Liver (tissue), 3 donors: ENCODE data around the gene MPRIP.
"Not testable (repeated sequence)": the region's sequence is repeated elsewhere in the genome, so short reads cannot be mapped to it uniquely, and the experiment has no call there.

Experiments used
- CTCF ChIP-seq: fragments of 150-350 bp; IDR thresholded peaks from 2 replicates; pipeline ENCODE4 v1.5.1; 2017; ENCODE audit warnings: improper control_type of control experiment, low read depth, low read length; ENCODE audit not compliant: missing input control
- EGR1 ChIP-seq, 2 donors: IDR thresholded peaks; 2 replicates each; pipeline ENCODE4 v1.6.1; 2016 to 2018; ENCODE audit warnings: antibody characterized with exemption in 2 of 2, low read depth in 2 of 2
- GABPA ChIP-seq, 2 donors: IDR thresholded peaks in 1 of 2; conservative IDR thresholded peaks in 1 of 2; 2 replicates each; pipeline ENCODE4 v1.6.1; 2016; ENCODE audit warnings: antibody characterized with exemption in 2 of 2, mild to moderate bottlenecking in 1 of 2, moderate library complexity in 1 of 2
- MAX ChIP-seq: IDR thresholded peaks from 2 replicates; pipeline ENCODE4 v1.6.1; 2016; ENCODE audit warnings: antibody characterized with exemption
- NR2F2 ChIP-seq: IDR thresholded peaks from 2 replicates; pipeline ENCODE4 v1.6.1; 2016; ENCODE audit warnings: antibody characterized with exemption
- REST ChIP-seq: IDR thresholded peaks from 2 replicates; pipeline ENCODE4 v1.6.1; 2016; ENCODE audit warnings: antibody characterized with exemption, mild to moderate bottlenecking
- RXRA ChIP-seq, 2 donors: IDR thresholded peaks; 2 replicates each; pipeline ENCODE4 v1.6.1; 2017 to 2018; ENCODE audit warnings: antibody characterized with exemption in 2 of 2, mild to moderate bottlenecking in 1 of 2
- SP1 ChIP-seq: IDR thresholded peaks from 2 replicates; pipeline ENCODE4 v1.6.1; 2018; ENCODE audit warnings: antibody characterized with exemption, mild to moderate bottlenecking
- ZBTB33 ChIP-seq: IDR thresholded peaks from 2 replicates; pipeline ENCODE4 v1.6.1; 2016; ENCODE audit warnings: antibody characterized with exemption
- donor health status: healthy.
- donor health status: healthy.

GRCh38 chr17:17007891-17008290, 34.4 kb upstream of the MPRIP start:
- not testable (repeated sequence) for TF ChIP-seq SP1; MAX; CTCF; GABPA (IDR thresholded peaks at IDR 0.05 in 1 of 2, conservative IDR thresholded peaks at IDR 0.05 in 1 of 2); EGR1 (IDR thresholded peaks at IDR 0.05; ENCODE audit: low read depth in 2 of 2); REST; ZBTB33; NR2F2; RXRA (IDR thresholded peaks at IDR 0.05)
